Pancreas (tissue), 10 donors: Measurements from ENCODE around the gene ETS1. TPM values are rescaled to one million over a fixed set of nuclear protein-coding genes. Genes with fewer than 3 reads are reported as not detected.

Experiments
- ATAC-seq, 4 donors: fragments of 200-7000 bp; cut with Tn5 transposase; one replicate each; pipeline versions ENCODE4 v1.8.0 to v1.9.1; 2020; ENCODE audit warnings: mild to moderate bottlenecking in 4 of 4, moderate library complexity in 4 of 4
- DNase-seq, 6 donors: peaks; one replicate each; pipeline ENCODE4 v3.0.0-alpha.2; 2020
- FAIRE-seq: peaks from 2 replicates; lab custom pipeline; 2012; peaks lifted over from hg19 to GRCh38; lab: Jason Lieb, UNC
- H3K27ac ChIP-seq, 4 donors: fragments of 200-600 bp; sonication (generic); 1 replicate in 3 of 4; 2 replicates in 1 of 4; pipeline versions ENCODE4 v1.5.0 to v1.8.0; 2020
- H3K27me3 ChIP-seq, 4 donors: fragments of 200-600 bp; one replicate each; pipeline ENCODE4 v1.8.0; 2021
- H3K36me3 ChIP-seq, 3 donors: fragments of 200-600 bp; sonication (generic) in 1 of 3; one replicate each; pipeline versions ENCODE4 v1.5.0 to v1.8.0; 2020 to 2021
- H3K4me1 ChIP-seq, 3 donors: fragments of 200-600 bp; one replicate each; pipeline ENCODE4 v1.8.0; 2021
- H3K4me3 ChIP-seq, 4 donors: fragments of 200-600 bp; sonication (generic) in 2 of 4; one replicate each; pipeline versions ENCODE4 v1.5.0 to v1.8.0; 2020 to 2021
- H3K9me3 ChIP-seq, 4 donors: fragments of 200-600 bp; one replicate each; pipeline ENCODE4 v1.8.0; 2021
- CTCF ChIP-seq, 4 donors: fragments of 200-600 bp; sonication (generic) in 3 of 4; IDR thresholded peaks; one replicate each; pipeline versions ENCODE4 v1.5.0 to v1.8.0; 2021; ENCODE audit warnings: antibody characterized with exemption in 4 of 4
- WGBS, 2 donors: extraction: QIAGEN DNeasy Blood & Tissue Kit; methylation state at CpG; one replicate each; pipeline ENCODE4 v1.1.7; 2013; 5-methylcytosine and 5-hydroxymethylcytosine counted together
- intact Hi-C, 3 donors: fragments of 100-400 bp; cut with DNase I; formaldehyde crosslinking; loops; one replicate each; pipeline versions ENCODE4 v1.11.1 to v1.14.2; 2022
- polyA plus RNA-seq, 2 donors: library from polyadenylated mRNA; stranded (reverse); fragments of 200-250 nt; gene quantifications; one replicate each; pipeline ENCODE4 v1.2.3, GENCODE V29; 2013
- total RNA-seq, 6 donors: library from RNA; stranded (reverse); fragmentation: NEBNext Ultra II Directional in 4 of 6; extraction: Animal tissue kit (Norgen Biotek cat#: 25700) in 4 of 6; gene quantifications; one replicate each; pipeline versions ENCODE4 v1.2.1 to v1.2.4, GENCODE V29; 2021 to 2023
- donor health status: healthy with polysubstance abuse.
- donor health status: DM: no; HTN: no; CAD: no; lungs with moderate emphysema.
- donor health status: DM: no; HTN: no; CAD: no.
- donor health status: control.
- donor health status: control.
- donor health status: Bipolar disorder and iron deficiency.
- donor health status: DM: yes; HTN: yes; CAD: no.
- donor health status: DM: no; HTN: no; CAD: no.
- donor health status: DM: no; HTN: no; CAD: no.
- donor health status: DM: yes; HTN: yes; CAD: no.

The ETS1 gene
- total and polyA plus RNA-seq, 8 donors = 5.4 to 26.6 (median 13.0) TPM

DNA sequence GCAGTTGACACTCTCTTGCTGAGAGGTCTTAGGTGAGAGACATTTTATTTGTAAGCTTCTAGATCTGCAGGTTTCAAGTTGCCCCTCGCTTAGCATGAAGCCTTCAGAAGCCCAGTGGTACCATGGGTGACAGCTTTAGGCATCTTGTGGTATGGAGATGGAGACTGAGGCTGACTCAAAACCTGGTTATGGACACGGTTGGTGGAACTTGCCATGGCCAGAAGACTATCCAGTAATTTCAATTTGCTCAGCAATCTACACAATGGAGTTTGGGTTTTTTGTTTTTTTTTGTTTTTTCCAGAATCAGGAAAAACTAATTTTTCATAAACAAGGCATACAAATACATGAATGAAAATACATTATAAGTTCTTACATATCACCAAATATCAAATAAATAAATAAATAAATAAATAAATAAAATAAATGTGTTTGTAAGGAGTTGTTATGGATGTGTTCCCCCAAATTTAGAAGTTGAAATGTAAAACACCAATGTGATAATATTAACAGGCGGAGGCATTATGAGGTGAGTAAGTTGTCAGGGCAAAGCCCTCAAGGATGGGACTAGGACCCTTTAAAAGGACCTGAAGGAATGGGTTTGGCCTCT is 22.6 kb downstream of the ETS1 start:
- FAIRE-seq (no peak), ATAC-seq (no peak), DNase-seq (no peak)
- no peak for TF ChIP-seq CTCF (IDR thresholded peaks at IDR 0.05)
- Histone ChIP-seq H3K36me3 (no peaks in the 10 kb centered on the region), H3K4me3 (no peak overlapping the region), H3K27ac (no peak overlapping the region), H3K4me1 (no peaks in the 10 kb centered on the region), H3K9me3 (no peaks in the 10 kb centered on the region), H3K27me3 (no peaks in the 10 kb centered on the region)
- WGBS, 2 donors = 95 to 98% methylated on average over 3 of the region's 3 CpGs
- intact Hi-C loops = no loop called here

- no peaks in the 10 kb centered on the region for H3K9me3 ChIP-seq
- no peak for ATAC-seq
- intact Hi-C loops = no loop called here
- TF ChIP-seq CTCF (IDR thresholded peaks at IDR 0.05) = no peak
- H3K27ac ChIP-seq = no peak overlapping the region
- DNase-seq = no peak
- H3K4me3 ChIP-seq = no peak overlapping the region
- no peaks in the 10 kb centered on the region for H3K4me1 ChIP-seq
- FAIRE-seq = no peak
- H3K36me3 ChIP-seq = no peaks in the 10 kb centered on the region
- no peaks in the 10 kb centered on the region for H3K27me3 ChIP-seq
- 88 to 89% methylated on average over 11 of the region's 11 CpGs for WGBS, 2 donors
Measured at GRCh38 chr11:128563942-128564641, 23.3 kb downstream of the ETS1 start.

DNA sequence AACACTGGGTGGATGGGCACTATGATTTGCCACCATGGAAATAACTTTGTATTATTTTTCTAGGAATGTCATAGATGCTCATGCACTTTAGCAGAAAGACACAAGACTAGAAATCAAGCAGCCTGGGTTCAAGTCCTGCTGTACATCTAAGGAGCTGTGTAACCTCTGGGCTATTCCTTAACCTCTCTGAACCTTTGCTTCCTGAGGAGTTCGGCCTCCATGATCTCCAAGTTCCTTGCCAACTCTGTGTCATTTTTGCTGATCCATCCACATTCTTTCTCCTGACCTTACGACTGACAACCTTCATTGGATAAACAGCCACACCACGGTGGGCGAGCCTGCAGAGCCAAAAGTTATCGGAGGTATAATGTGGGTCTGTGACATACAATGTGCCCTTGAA is 24.1 kb downstream of the ETS1 start:
- WGBS, 2 donors = 80 to 85% methylated on average over 5 of the region's 5 CpGs
- FAIRE-seq (no peak), ATAC-seq (no peak), DNase-seq (no peak)
- TF ChIP-seq CTCF (IDR thresholded peaks at IDR 0.05) = no peak
- no peaks in the 10 kb centered on the region for H3K4me1 ChIP-seq
- H3K4me3 ChIP-seq = no peak overlapping the region
- intact Hi-C loops = no loop called here
- no peak overlapping the region for H3K27ac ChIP-seq
- no peaks in the 10 kb centered on the region for H3K27me3 ChIP-seq
- no peaks in the 10 kb centered on the region for H3K36me3 ChIP-seq
- H3K9me3 ChIP-seq = no peaks in the 10 kb centered on the region

DNA sequence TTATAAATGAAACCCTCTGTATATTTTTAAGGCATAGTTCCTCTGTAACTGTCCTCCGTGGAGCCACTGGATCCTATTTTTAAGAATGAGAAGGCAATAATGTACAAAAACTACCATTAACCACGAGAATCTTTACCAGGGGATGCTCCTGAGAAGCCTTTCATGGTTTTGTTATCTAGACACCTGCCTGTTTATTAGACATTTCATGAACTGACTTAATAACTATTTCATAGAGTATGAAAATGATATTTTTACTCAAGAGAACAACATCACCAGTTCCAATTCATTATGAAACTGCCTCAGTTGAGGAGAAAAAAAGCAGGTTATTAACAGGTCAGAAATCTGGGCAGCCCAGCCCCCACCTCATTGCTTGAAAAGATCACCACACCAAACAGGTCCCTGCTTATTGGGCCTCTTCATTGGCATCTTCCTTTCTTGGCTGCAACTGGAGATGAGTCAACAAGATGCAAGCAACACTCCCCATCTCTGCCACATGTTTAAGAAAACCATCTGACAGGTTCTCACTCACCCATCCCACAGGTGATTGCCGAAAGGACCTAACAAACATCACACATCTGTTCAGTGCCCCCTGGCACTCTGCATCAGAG is 27.8 kb downstream of the ETS1 start:
- no peaks in the 10 kb centered on the region for H3K9me3 ChIP-seq
- TF ChIP-seq CTCF (IDR thresholded peaks at IDR 0.05) = no peak
- H3K4me3 ChIP-seq = no peak overlapping the region
- no peak for ATAC-seq
- DNase-seq = no peak
- no peak for FAIRE-seq
- no peak overlapping the region for H3K27ac ChIP-seq
- no peaks in the 10 kb centered on the region for H3K36me3 ChIP-seq
- intact Hi-C loops = no loop called here
- no peaks in the 10 kb centered on the region for H3K4me1 ChIP-seq
- no peaks in the 10 kb centered on the region for H3K27me3 ChIP-seq
- WGBS, 2 donors = 88 to 89% methylated on average over 3 of the region's 3 CpGs

- intact Hi-C loops = no loop called here
Measured at GRCh38 chr11:128555606-128556005, 31.8 kb downstream of the ETS1 start.

More at GRCh38 chr11:128555606-128556005, 31.8 kb downstream of the ETS1 start:
- Histone ChIP-seq H3K4me1 (no peaks in the 10 kb centered on the region), H3K27ac (no peak overlapping the region), H3K4me3 (no peak overlapping the region), H3K9me3 (no peaks in the 10 kb centered on the region), H3K27me3 (no peaks in the 10 kb centered on the region), H3K36me3 (no peaks in the 10 kb centered on the region)
- no peak for TF ChIP-seq CTCF (IDR thresholded peaks at IDR 0.05)
- ATAC-seq (no peak), DNase-seq (no peak), FAIRE-seq (no peak)
- 92 to 93% methylated on average over 2 of the region's 2 CpGs for WGBS, 2 donors
